HL-60 (cell line): ENCODE data around the gene TRAPPC1.

Source experiments
- CTCF ChIP-seq: IDR thresholded peaks from one replicate; pipeline ENCODE4 v1.5.1; 2011; ENCODE audit warnings: low read length, control low read depth, inconsistent platforms; ENCODE audit not compliant: insufficient read depth
- GABPA ChIP-seq: IDR thresholded peaks from 2 replicates; pipeline ENCODE4 v1.6.1; 2012; ENCODE audit warnings: low read depth
- POLR2AphosphoS5 ChIP-seq: IDR thresholded peaks from 2 replicates; pipeline ENCODE4 v1.6.1; 2012; ENCODE audit warnings: low read depth
- SPI1 ChIP-seq: IDR thresholded peaks from 2 replicates; pipeline ENCODE4 v1.6.1; 2012; ENCODE audit warnings: low read depth, mild to moderate bottlenecking, borderline replicate concordance
- TF ChIP-seq, protein P1 (sequence below): IDR thresholded peaks from 2 replicates; pipeline ENCODE4 v1.6.1; 2012; ENCODE audit warnings: low read depth; ENCODE audit not compliant: insufficient replicate concordance

DNA sequence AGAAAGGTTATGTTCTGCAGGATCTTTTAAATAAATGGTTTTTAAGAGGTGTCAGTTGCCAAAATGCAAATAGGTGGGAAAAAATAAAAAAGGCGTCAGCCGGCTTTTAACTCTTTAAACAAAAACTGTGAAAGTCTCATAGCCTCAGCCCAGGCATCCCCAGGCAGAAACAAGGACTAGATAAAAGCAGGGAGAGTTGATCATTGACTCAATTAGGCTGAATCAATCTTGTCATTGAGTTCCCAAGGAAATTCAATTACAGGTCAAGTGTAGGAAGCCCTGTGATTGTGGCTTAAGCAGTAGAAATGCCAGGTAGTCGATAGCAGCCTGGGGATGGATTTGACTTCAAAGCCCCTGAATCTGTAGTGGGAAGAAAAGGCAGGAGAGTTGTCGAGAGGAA is 39.9 kb upstream of the TRAPPC1 start:
- TF ChIP-seq CTCF (no peak), POLR2AphosphoS5 (no peak), GABPA (no peak), SPI1 (no peak)
- TF ChIP-seq, protein P1, sequence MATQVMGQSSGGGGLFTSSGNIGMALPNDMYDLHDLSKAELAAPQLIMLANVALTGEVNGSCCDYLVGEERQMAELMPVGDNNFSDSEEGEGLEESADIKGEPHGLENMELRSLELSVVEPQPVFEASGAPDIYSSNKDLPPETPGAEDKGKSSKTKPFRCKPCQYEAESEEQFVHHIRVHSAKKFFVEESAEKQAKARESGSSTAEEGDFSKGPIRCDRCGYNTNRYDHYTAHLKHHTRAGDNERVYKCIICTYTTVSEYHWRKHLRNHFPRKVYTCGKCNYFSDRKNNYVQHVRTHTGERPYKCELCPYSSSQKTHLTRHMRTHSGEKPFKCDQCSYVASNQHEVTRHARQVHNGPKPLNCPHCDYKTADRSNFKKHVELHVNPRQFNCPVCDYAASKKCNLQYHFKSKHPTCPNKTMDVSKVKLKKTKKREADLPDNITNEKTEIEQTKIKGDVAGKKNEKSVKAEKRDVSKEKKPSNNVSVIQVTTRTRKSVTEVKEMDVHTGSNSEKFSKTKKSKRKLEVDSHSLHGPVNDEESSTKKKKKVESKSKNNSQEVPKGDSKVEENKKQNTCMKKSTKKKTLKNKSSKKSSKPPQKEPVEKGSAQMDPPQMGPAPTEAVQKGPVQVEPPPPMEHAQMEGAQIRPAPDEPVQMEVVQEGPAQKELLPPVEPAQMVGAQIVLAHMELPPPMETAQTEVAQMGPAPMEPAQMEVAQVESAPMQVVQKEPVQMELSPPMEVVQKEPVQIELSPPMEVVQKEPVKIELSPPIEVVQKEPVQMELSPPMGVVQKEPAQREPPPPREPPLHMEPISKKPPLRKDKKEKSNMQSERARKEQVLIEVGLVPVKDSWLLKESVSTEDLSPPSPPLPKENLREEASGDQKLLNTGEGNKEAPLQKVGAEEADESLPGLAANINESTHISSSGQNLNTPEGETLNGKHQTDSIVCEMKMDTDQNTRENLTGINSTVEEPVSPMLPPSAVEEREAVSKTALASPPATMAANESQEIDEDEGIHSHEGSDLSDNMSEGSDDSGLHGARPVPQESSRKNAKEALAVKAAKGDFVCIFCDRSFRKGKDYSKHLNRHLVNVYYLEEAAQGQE: no peak
